K562 (cell line): ENCODE measurements around the gene PEX7. TPM values are rescaled to one million over a fixed set of nuclear protein-coding genes. Genes with fewer than 3 reads are reported as not detected.

Experiments
- BCLAF1 ChIP-seq, 2 experiments: fragments of 450-650 bp in 1 of 2; IDR thresholded peaks; 2 replicates each; pipeline ENCODE4 v1.6.1; 2011 to 2017; ENCODE audit warnings: low read depth in 2 of 2, antibody characterized with exemption in 1 of 2, borderline replicate concordance in 1 of 2, low read length in 1 of 2, mild to moderate bottlenecking in 1 of 2, mixed read lengths in 1 of 2; ENCODE audit not compliant: control insufficient read depth in 1 of 2
- CLOCK ChIP-seq: fragments of 250-450 bp; sonication (Bioruptor Pico); IDR thresholded peaks from 2 replicates; pipeline ENCODE4 v1.4.0; 2020; ENCODE audit warnings: mild to moderate bottlenecking, moderate library complexity, borderline replicate concordance
- ERF ChIP-seq: fragments of 450-650 bp; formaldehyde crosslinking; IDR thresholded peaks from 2 replicates; pipeline ENCODE4 v1.4.0; 2020; ENCODE audit warnings: mild to moderate bottlenecking, mixed read lengths
- EZH2 ChIP-seq: IDR thresholded peaks from 2 replicates; pipeline ENCODE4 v1.6.1; 2012; ENCODE audit warnings: low read depth, mild to moderate bottlenecking, inconsistent platforms, low read length, borderline replicate concordance
- LCOR ChIP-seq: sonication (generic); formaldehyde crosslinking; IDR thresholded peaks from 2 replicates; pipeline ENCODE4 v1.8.0; 2022; ENCODE audit warnings: mild to moderate bottlenecking, missing genetic modification reagents
- MCM2 ChIP-seq: fragments of 450-650 bp; IDR thresholded peaks from 2 replicates; pipeline ENCODE4 v1.6.1; 2017; ENCODE audit warnings: low read depth, mild to moderate bottlenecking
- MCM7 ChIP-seq, 2 experiments: fragments of 450-650 bp; IDR thresholded peaks; 2 replicates each; pipeline ENCODE4 v1.6.1; 2016 to 2018
- TAF1 ChIP-seq: IDR thresholded peaks from 2 replicates; pipeline ENCODE4 v1.6.1; 2011; ENCODE audit warnings: mild to moderate bottlenecking, low read length, moderate library complexity; ENCODE audit not compliant: insufficient read depth, control insufficient read depth, severe bottlenecking; ENCODE audit errors: extremely low read depth
- TGIF2 ChIP-seq: sonication (generic); formaldehyde crosslinking; IDR thresholded peaks from 2 replicates; pipeline ENCODE4 v1.8.1; 2022; ENCODE audit warnings: mild to moderate bottlenecking, missing genetic modification reagents, moderate library complexity
- TRIM28 ChIP-seq: fragments of 450-650 bp; IDR thresholded peaks from 2 replicates; pipeline ENCODE4 v1.6.1; 2017
- ZBTB49 ChIP-seq: sonication (generic); formaldehyde crosslinking; IDR thresholded peaks from 2 replicates; pipeline ENCODE4 v1.8.0; 2022; ENCODE audit warnings: missing genetic modification reagents, mild to moderate bottlenecking, borderline replicate concordance
- ZNF12 ChIP-seq: sonication (generic); formaldehyde crosslinking; IDR thresholded peaks from 2 replicates; pipeline ENCODE4 v1.4.0; 2020; ENCODE audit warnings: mild to moderate bottlenecking, missing genetic modification reagents
- polyA plus RNA-seq, 8 experiments: library from polyadenylated mRNA; depleted of rRNA in 4 of 8; stranded (reverse) in 5 of 8; unstranded in 3 of 8; fragments of >200 nt; fragmentation: Nextera tagmentation in 2 of 8; fragmentation: Illumina TruSeq in 1 of 8; extraction: Ambion mirVana in 2 of 8; extraction: Trizol in 1 of 8; gene quantifications; 2 replicates each; pipeline versions ENCODE4 v1.2.1 to v1.2.3, GENCODE V29; 2011 to 2014; ENCODE audit warnings: inconsistent platforms in 1 of 8, missing spikeins in 1 of 8
- total RNA-seq, 7 experiments: library from RNA; depleted of rRNA in 6 of 7; stranded (reverse); fragments of >200 nt in 6 of 7; fragmentation: Illumina TruSeq in 2 of 7; extraction: Trizol in 2 of 7; gene quantifications; 2 replicates each; pipeline versions ENCODE4 v1.2.1 to v1.2.3, GENCODE V29; 2011 to 2021; ENCODE audit warnings: low replicate concordance in 1 of 7

PEX7 gene
- total and polyA plus RNA-seq, 9 of the 15 experiments (the other 6 are each of a cell fraction or from before 2014, with no cell fraction given): 1.6 to 12.9 (median 9.1) TPM

GRCh38 chr6:136783495-136784270 is 38.7 kb upstream of the PEX7 start (continued):
- TF ChIP-seq BCLAF1 (IDR thresholded peaks at IDR 0.05; ENCODE audit: borderline replicate concordance in 1 of 2, control insufficient read depth in 1 of 2, low read depth in 2 of 2, low read length in 1 of 2): no peak
- TF ChIP-seq MCM2: no peak
- no peak for TF ChIP-seq ZNF12 (CRISPR knock-in tag)
- no peak for TF ChIP-seq LCOR (CRISPR knock-in tag)
- TF ChIP-seq TGIF2 (CRISPR knock-in tag): no peak
- no peak for TF ChIP-seq MCM7 (IDR thresholded peaks at IDR 0.05)
- TF ChIP-seq TAF1: no peak
- no peak for TF ChIP-seq ERF (CRISPR knock-in tag)
- no peak for TF ChIP-seq CLOCK (CRISPR knock-in tag)
- TF ChIP-seq ZBTB49 (CRISPR knock-in tag): no peak
- TF ChIP-seq TRIM28: no peak
- no peak for TF ChIP-seq EZH2
